GM12878 (cell line): Measurements from ENCODE around the gene CAP2.

Source experiments
- CREM ChIP-seq: IDR thresholded peaks from 2 replicates; pipeline ENCODE4 v1.6.1; 2014; ENCODE audit warnings: antibody characterized with exemption, low read depth
- CTCF ChIP-seq, 3 experiments: IDR thresholded peaks in 2 of 3; conservative IDR thresholded peaks in 1 of 3; 2 replicates each; pipeline ENCODE4 v1.5.1; 2011; ENCODE audit warnings: low read depth in 3 of 3, low read length in 3 of 3, mild to moderate bottlenecking in 3 of 3, control low read depth in 2 of 3, moderate library complexity in 2 of 3, inconsistent platforms in 1 of 3, mixed read lengths in 1 of 3; ENCODE audit not compliant: control insufficient read depth in 2 of 3, insufficient read depth in 1 of 3; ENCODE audit errors: extremely low read depth in 1 of 3
- MTA3 ChIP-seq: IDR thresholded peaks from 2 replicates; pipeline ENCODE4 v1.6.1; 2012; ENCODE audit warnings: low read length, inconsistent platforms, borderline replicate concordance
- NRF1 ChIP-seq: conservative IDR thresholded peaks from 2 replicates; pipeline ENCODE4 v1.6.1; 2011; ENCODE audit warnings: mild to moderate bottlenecking, low read depth, low read length, improper control_type of control experiment
- POLR2AphosphoS5 ChIP-seq: IDR thresholded peaks from 2 replicates; pipeline ENCODE4 v1.6.1; 2011; ENCODE audit warnings: mild to moderate bottlenecking, low read length, inconsistent platforms
- RBBP5 ChIP-seq: fragments of 200-600 bp; sonication (generic); conservative IDR thresholded peaks from 2 replicates; pipeline ENCODE4 v1.6.1; 2016
- TF ChIP-seq, protein P1 (sequence below): fragments of 450-650 bp; IDR thresholded peaks from 2 replicates; pipeline ENCODE4 v1.6.1; 2017; ENCODE audit warnings: mild to moderate bottlenecking

DNA sequence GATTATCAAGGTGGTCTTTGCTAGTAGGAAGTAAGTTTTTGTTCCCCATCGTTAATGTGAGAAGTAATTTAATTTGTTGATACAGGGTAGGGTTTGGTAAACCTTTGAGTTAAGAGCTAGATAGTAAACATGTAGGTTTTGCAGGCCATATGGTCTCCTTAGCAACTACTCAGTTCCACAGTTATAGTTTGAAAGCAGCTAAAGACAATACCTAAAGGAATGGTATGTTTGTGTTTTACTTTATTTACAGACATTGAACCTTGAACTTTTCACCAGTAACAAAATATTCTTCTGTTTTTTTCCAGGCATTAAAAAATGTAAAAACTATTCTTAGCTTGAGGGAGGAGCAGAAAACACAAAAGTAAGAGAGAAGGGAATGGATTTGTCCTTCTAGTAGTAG, 1.7 kb downstream of the CAP2 start:
- TF ChIP-seq CREM: no peak
- TF ChIP-seq CTCF (IDR thresholded peaks at IDR 0.05 in 2 of 3, conservative IDR thresholded peaks at IDR 0.05 in 1 of 3; ENCODE audit: control insufficient read depth in 2 of 3, extremely low read depth in 1 of 3, insufficient read depth in 1 of 3, low read depth in 3 of 3, low read length in 3 of 3): no peak
- no peak for TF ChIP-seq MTA3
- no peak for TF ChIP-seq RBBP5
- TF ChIP-seq, protein P1, sequence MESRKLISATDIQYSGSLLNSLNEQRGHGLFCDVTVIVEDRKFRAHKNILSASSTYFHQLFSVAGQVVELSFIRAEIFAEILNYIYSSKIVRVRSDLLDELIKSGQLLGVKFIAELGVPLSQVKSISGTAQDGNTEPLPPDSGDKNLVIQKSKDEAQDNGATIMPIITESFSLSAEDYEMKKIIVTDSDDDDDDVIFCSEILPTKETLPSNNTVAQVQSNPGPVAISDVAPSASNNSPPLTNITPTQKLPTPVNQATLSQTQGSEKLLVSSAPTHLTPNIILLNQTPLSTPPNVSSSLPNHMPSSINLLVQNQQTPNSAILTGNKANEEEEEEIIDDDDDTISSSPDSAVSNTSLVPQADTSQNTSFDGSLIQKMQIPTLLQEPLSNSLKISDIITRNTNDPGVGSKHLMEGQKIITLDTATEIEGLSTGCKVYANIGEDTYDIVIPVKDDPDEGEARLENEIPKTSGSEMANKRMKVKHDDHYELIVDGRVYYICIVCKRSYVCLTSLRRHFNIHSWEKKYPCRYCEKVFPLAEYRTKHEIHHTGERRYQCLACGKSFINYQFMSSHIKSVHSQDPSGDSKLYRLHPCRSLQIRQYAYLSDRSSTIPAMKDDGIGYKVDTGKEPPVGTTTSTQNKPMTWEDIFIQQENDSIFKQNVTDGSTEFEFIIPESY: no peak
- no peak for TF ChIP-seq NRF1
- TF ChIP-seq POLR2AphosphoS5: no peak
